Measurements from ENCODE around the gene SLC36A4. TPM values are rescaled to one million over a fixed set of nuclear protein-coding genes. Genes with fewer than 3 reads are reported as not detected.
"Not testable (repeated sequence)": the region's sequence is repeated elsewhere in the genome, so short reads cannot be mapped to it uniquely, and the experiment has no call there.

Gene SLC36A4
- total RNA-seq, 1 donor from 2014 or later = 18.9 TPM

DNA sequence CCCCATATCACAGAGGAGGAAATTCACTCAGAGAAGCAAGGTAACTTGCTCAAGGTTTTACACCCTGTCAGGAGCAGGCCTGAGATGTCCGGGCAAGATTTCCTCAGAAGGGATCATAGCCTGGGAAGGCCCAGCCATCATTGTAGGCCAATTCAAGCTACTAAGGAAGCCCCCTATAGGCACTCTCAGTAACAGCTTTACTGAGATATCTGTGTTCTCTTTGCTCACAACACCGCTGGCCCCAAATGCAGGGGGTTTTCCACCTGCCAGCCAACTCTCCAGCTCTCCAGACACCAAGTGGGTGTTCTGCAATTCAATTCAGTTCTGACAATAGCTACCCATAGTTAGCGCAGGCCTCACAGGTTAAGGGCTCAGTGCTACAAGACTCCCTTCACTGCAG lies 84.0 kb downstream of the SLC36A4 start:
- Mint-ChIP-seq H3K4me1 (ENCODE audit: unreplicated experiment) (peaks cover 6% of the 10 kb centered on the region), H3K4me3 (no peak overlapping the region), H3K36me3 (no peaks in the 10 kb centered on the region), H3K27ac (no peak overlapping the region), H3K27me3 (peaks cover 9% of the 10 kb centered on the region), H3K9me3 (no peaks in the 10 kb centered on the region)
- no peak for DNase-seq (ENCODE audit: extremely low spot score, unreplicated experiment)
- TF ChIP-seq, protein P1, sequence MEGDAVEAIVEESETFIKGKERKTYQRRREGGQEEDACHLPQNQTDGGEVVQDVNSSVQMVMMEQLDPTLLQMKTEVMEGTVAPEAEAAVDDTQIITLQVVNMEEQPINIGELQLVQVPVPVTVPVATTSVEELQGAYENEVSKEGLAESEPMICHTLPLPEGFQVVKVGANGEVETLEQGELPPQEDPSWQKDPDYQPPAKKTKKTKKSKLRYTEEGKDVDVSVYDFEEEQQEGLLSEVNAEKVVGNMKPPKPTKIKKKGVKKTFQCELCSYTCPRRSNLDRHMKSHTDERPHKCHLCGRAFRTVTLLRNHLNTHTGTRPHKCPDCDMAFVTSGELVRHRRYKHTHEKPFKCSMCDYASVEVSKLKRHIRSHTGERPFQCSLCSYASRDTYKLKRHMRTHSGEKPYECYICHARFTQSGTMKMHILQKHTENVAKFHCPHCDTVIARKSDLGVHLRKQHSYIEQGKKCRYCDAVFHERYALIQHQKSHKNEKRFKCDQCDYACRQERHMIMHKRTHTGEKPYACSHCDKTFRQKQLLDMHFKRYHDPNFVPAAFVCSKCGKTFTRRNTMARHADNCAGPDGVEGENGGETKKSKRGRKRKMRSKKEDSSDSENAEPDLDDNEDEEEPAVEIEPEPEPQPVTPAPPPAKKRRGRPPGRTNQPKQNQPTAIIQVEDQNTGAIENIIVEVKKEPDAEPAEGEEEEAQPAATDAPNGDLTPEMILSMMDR (conservative IDR thresholded peaks at IDR 0.05) = no peak

DNA sequence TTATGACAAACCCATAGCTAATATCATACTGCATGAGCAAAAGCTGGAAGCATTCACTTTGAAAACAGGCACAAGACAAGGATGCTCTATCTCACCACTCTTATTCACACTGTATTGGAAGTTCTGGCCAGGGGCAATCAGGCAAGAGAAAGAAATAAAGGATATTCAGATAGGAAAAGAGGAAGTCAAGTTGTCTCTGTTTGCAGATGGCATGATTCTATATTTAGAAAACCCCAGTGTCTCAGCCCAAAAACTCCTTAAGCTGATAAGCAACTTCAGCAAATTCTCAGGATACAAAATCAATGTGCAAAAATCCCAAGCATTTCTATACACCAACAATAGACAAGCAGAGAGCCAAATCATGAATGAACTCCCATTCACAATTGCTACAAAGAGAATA lies 86.6 kb downstream of the SLC36A4 start:
- not testable (repeated sequence) for H3K27ac Mint-ChIP-seq; H3K4me3 Mint-ChIP-seq; H3K4me1 Mint-ChIP-seq (ENCODE audit: unreplicated experiment); DNase-seq (ENCODE audit: extremely low spot score, unreplicated experiment); H3K27me3 Mint-ChIP-seq; H3K36me3 Mint-ChIP-seq; H3K9me3 Mint-ChIP-seq

DNA sequence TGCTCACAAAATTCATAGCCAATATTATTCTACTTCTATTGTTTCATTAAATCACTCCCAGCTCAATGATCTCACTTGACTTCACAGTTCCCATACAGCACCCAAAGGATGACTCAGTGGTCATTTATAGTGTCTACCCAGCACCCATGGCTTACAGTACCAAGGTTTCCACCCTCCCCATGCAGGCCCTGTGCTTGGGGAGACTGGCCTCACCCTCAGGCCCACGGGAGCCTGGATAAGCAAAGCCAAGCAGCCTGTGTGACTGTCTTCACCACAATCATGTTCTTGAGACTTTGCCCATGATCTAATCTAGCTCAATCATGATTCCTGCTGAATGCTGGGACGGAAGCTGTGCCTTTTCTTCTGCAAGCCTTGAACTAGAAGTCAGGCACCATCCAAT lies 97.6 kb downstream of the SLC36A4 start:
- no peak for DNase-seq (ENCODE audit: extremely low spot score, unreplicated experiment)
- Mint-ChIP-seq H3K27me3 (no peaks in the 10 kb centered on the region), H3K4me3 (no peak overlapping the region), H3K4me1 (ENCODE audit: unreplicated experiment) (no peaks in the 10 kb centered on the region), H3K9me3 (peaks cover 5% of the 10 kb centered on the region), H3K27ac (no peak overlapping the region), H3K36me3 (no peaks in the 10 kb centered on the region)
- TF ChIP-seq, protein P1 (conservative IDR thresholded peaks at IDR 0.05) = no peak

DNA sequence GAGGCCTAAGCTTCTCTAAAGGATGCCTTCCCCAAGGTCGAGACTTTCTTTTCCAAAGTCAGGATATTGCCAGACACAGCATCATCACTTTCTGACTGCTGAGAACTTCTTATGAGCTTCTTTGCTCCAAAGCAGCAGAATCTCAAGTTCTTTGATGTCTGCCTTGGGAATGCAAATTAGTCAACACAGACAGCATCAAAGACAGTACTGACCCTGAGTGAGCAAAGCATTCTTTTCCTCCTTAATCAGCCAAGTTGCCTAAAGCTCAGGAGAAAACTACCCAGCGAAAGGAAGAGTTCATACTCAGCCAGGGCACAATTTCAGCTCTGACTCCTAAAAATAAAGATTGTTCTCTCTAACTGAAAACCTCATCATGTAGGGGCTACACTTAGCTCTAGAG lies 98.0 kb downstream of the SLC36A4 start:
- Mint-ChIP-seq H3K36me3 (no peaks in the 10 kb centered on the region), H3K4me1 (ENCODE audit: unreplicated experiment) (no peaks in the 10 kb centered on the region), H3K27ac (no peak overlapping the region), H3K9me3 (peaks cover 5% of the 10 kb centered on the region), H3K4me3 (no peak overlapping the region), H3K27me3 (no peaks in the 10 kb centered on the region)
- DNase-seq (ENCODE audit: extremely low spot score, unreplicated experiment) = no peak
- TF ChIP-seq, protein P1 (conservative IDR thresholded peaks at IDR 0.05) = no peak

Other genes with a start within 250 kb of the SLC36A4 start
- 0.40 TPM in 1 of 2 replicates, not detected in the other for gene MTNR1B, start 228.3 kb downstream of the SLC36A4 start, total RNA-seq (ENCODE audit: low replicate concordance)
- 0.24 and 0.40 TPM in 2 replicates for gene DEUP1, start 132.8 kb upstream of the SLC36A4 start, total RNA-seq (ENCODE audit: low replicate concordance)